ENCODE results near the gene TPSG1. TPM values are rescaled to one million over a fixed set of nuclear protein-coding genes. Genes with fewer than 3 reads are reported as not detected.

The TPSG1 gene
- total RNA-seq, 1 experiment from 2014 or later, result 4.3 TPM

DNA sequence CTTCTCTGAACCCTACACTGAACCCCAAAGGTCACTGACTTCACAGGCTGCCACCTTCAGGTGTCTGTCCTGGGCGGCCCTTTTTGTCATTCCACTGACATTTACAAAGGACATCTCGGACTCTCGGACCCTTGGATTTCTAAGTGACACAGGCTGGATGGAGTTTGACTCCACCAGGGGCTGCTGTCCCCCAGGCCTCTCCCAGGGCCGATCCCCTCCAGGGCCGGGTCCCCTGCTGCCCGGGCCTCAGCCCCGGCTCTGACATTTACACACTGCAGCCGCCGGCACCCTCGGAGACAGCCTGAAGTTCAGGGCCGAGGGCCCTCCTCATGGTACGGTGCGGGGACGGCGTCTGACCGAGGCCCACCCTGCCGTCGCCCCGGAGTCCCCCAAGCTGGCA lies 48.0 kb downstream of the TPSG1 start:
- DNase-seq (ENCODE audit: low spot score), result no peak

DNA sequence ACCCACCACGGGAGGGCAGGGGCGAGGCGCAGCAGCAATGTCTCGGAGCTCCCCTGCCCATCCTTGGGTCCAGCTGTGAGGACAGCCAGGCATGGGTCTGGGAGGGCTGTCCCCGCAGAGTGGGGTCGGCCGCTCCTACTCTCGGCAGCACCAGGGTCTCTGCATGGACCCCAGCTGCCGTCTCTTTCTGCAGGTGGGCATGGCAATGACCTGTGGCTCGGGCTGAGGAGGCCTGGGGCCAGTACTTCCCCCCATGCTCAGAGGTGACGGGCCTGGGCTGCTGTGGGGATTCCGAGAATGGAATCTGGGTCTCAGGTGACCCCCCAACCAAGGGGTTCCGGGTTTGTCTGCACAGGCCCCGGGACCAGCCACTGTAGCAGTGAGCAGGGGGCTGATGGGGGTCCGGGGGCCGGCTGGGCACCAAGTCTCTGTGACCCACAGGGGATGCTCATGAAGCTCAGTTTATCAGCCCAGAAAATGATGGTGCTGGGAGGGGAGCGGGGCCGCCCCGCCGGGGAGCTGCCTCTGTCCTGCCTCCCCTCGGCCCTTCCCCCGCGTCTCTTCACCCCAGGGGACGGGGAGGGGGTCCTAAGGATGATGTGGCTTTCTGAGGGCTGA lies 48.7 kb downstream of the TPSG1 start:
- no peak for DNase-seq (ENCODE audit: low spot score)

DNA sequence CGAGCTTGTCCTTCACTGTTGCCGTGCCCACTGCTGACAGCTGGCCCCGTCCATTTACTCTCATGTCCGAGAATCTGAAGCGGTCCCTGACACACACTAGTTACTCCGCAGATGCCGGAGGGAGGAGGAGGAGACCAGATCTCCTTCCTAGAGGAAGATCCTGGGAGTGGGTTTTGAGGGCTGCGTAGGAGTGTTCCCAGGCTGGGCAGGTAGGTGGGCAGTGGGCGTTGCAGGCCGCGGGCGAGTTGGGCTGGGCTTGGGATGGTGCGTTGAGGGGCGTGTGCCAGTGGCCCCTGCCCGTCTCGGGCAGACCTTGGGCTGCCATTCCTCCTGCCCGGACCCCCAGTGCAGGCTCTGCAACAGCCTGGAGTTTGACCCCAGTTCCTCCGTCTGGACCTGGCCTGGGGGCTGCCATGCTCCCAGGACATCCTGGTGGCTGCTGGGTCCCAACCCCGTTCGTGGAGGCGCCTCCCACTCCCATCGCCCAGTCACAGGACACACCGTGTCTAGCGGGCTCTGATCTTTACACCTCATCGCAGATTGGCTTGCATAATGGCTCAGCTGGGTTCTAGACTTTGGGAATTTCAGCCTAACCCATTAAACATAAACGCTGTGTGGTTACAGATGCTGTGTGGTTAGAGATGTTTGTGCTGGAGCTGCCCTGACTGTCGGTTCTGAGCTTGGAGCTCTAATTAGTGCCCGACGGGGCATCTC lies 49.3 kb downstream of the TPSG1 start:
- DNase-seq (ENCODE audit: low spot score), result peak; percentile 73

DNA sequence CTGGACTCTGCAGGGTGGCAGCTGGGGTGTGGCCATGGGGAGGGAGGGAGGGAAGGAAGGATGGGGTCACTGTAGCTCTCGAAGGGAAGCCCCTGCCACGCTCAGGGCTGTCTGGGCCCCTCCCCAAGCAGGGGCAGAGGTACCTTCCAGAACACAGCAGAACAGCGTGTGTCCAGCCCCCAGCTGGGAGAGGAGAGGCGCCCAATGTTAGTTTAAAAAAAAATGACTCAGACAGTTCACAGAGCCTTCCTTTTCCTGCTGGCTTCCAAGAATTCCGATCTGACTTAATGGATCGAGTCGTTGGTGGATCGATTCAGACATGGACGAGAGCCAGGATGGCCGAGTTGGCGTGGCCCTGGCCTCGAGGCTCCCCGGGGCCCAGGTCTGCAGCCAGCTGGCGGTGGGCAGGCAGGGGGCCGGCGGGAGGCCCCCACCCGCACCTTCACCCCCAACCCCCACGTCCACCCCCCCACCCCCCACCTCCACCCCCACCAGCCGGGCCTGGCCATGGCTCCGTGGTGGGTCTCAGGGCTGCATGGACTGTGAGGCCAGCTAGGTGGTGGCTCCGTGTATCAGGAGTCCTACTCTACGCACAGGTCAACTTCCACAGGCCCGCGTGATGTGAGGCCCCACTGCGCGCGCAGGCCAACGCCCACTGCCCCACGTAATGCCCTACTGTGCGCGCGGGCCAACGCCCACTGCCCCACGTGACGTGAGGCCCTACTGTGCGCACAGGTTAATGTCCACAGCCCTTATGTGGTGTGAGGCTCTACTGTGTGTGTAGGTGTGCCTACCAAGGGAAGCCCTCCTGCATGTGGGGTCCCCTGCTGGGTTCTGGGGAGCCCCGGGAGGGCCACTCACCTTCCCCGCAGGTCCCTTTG lies 50.4 kb downstream of the TPSG1 start:
- DNase-seq (ENCODE audit: low spot score), result peak; percentile 53

DNA sequence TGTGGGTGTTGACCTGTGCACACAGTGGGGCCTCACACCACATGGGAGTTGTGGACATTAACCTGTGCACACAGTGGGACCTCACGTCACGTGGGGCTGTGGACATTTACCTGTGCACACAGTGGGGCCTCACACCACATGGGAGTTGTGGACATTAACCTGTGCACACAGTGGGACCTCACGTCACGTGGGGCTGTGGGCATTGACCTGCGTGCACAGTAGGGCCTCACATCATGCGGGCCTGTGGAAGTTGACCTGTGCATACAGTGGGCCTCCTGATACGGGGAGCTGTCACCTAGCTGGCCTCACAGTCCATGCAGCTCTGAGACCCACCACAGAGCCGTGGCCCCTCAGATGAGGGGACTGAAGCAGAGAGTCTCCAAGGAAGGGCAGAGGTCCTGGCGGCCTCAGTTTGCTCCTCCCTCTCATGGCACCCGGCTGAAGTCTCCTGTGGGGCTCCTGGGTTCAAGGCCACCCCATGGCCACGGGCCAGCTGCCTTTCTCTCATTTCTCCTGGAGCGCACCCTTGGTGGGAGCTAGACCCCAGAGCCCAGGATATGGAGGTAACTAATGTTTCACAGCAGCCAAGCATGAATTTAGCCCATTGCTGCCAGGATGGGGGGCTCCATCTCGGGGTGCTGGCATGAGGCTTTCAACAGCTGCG lies 51.1 kb downstream of the TPSG1 start:
- no peak for DNase-seq (ENCODE audit: low spot score)

DNA sequence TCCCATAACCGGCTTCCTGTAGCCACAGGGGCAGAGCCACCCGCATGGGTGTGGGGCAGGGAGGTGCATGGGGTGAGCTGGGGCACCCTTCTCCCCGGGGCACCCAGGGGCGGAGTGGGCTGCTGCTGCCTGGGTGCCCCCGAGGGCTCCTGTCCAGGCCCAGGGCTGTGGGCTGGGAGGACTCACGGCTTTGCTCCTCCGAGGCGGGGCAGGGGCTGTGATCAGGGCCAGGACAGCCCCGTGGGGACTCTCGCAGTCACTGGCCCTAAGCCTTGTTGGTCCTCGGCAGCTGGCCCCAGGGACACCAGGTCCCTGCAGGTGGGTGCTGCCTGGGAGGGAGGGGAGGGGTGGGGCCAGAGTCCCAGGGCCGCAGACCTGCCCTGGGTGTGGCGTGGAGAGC lies 52.4 kb downstream of the TPSG1 start:
- no peak for DNase-seq (ENCODE audit: low spot score)

DNA sequence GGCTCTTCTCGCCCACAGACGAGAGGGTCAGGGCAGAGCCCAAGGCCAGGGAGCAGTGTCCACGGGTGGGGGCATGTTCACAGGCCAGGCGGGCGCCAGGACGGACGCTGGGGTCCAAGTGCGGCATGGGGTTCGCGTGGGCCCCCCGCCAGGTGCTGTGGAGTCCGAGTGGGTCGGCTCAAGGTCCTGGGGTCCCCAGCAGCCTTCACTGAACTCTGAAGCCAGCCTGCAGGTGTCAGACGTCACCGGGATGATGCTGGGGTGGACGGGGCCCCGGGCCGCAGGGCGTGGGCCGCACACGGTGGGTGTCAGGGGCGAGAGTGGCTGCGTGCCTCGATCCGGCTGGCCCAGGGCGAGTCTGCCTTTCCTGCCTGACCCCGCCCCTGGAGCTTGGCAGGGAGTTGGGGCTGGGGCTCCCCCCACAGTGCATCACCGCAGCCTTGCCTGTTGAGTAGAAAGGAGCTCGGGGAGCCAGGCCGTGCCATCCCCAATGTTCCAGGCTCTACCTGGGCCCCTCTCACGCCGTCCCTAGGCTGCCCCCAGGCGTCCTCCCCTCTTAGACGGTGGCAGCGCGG lies 53.1 kb downstream of the TPSG1 start:
- DNase-seq (ENCODE audit: low spot score), result no peak

Other genes with a start within 250 kb of the TPSG1 start
- gene SOX8, start 243.5 kb downstream of the TPSG1 start, total RNA-seq (2014; rRNA removed; shearing (Covaris generic)), result 0.07 and 0.14 TPM in 2 replicates
- not detected in 2 replicates for gene SSTR5, start 152.5 kb downstream of the TPSG1 start, total RNA-seq (2014; rRNA removed; shearing (Covaris generic))
- gene C1QTNF8, start 129.0 kb downstream of the TPSG1 start, total RNA-seq (2014; rRNA removed; shearing (Covaris generic)), result 2.9 TPM in 1 of 2 replicates, not detected in the other
- gene CACNA1H, start 72.2 kb downstream of the TPSG1 start, total RNA-seq (2014; rRNA removed; shearing (Covaris generic)), result 2.0 and 3.4 TPM in 2 replicates
- gene TPSB2, start 4.9 kb upstream of the TPSG1 start, total RNA-seq (2014; rRNA removed; shearing (Covaris generic)), result 1.1 TPM in 1 of 2 replicates, not detected in the other
- gene TPSAB1, start 15.4 kb upstream of the TPSG1 start, total RNA-seq (2014; rRNA removed; shearing (Covaris generic)), result 2.1 and 4.0 TPM in 2 replicates
- gene TPSD1, start 30.8 kb upstream of the TPSG1 start, total RNA-seq (2014; rRNA removed; shearing (Covaris generic)), result not detected in 2 replicates
- 102 and 117 TPM in 2 replicates for gene UBE2I, start 84.4 kb upstream of the TPSG1 start, total RNA-seq (2014; rRNA removed; shearing (Covaris generic))
- gene BAIAP3, start 108.4 kb upstream of the TPSG1 start, total RNA-seq (2014; rRNA removed; shearing (Covaris generic)), result 2.4 and 10.3 TPM in 2 replicates
- 179 TPM in 2 replicates for gene TSR3, start 126.6 kb upstream of the TPSG1 start, total RNA-seq (2014; rRNA removed; shearing (Covaris generic))
- gene GNPTG, start 126.7 kb upstream of the TPSG1 start, total RNA-seq (2014; rRNA removed; shearing (Covaris generic)), result 45.8 and 61.0 TPM in 2 replicates
- 25.5 and 31.6 TPM in 2 replicates for gene UNKL, start 189.4 kb upstream of the TPSG1 start, total RNA-seq (2014; rRNA removed; shearing (Covaris generic))
- gene UQCC4, start 195.5 kb upstream of the TPSG1 start, total RNA-seq (2014; rRNA removed; shearing (Covaris generic)), result 38.6 and 45.1 TPM in 2 replicates
- gene PERCC1, start 205.8 kb upstream of the TPSG1 start, total RNA-seq (2014; rRNA removed; shearing (Covaris generic)), result not detected in 2 replicates
- 0.03 and 0.26 TPM in 2 replicates for gene CCDC154, start 219.3 kb upstream of the TPSG1 start, total RNA-seq (2014; rRNA removed; shearing (Covaris generic))
- 79.9 and 86.3 TPM in 2 replicates for gene CLCN7, start 249.8 kb upstream of the TPSG1 start, total RNA-seq (2014; rRNA removed; shearing (Covaris generic))

All from A172 (cell line).